ENCODE measurements around the gene TSR3. TPM values are rescaled to one million over a fixed set of nuclear protein-coding genes. Genes with fewer than 3 reads are reported as not detected.

Gene TSR3
- total and polyA plus RNA-seq, 2 experiments from 2014 or later: 119 to 173 TPM

DNA sequence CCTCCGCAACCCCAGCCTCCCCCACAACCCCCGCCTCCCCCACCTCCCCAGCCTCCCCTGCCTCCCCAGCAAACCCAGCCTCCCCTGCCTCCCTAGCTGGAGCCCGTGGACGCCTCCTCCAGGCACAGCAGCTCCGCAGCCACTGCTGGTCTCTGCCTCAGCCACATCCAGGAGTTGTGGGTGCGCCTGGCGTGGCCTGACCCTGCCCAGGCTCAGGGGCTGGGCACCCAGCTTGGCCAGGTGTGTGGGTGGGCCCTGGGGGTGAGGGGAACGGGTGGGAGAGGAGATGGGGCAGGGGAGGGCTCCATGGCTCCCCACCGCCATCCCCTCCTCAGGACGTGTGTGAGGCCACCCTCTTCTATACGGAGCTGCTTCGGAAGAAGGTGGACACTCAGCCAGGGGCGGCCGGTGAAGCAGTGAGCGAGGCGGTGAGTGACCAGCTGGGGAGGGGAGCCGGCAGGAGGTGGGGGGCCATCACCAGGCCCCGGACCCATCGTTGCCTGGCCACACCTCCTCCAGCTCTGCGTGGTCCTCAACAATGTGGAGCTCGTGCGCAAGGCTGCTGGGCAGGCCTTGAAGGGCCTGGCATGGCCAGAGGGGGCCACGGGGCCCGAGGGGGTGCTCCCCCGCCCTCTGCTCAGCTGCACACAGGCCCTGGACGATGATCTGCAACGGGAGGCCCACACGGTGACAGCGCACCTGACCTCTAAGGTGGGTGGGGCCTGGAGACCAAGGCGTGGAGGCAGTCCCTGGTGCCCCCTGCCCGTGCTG, 5.8 kb downstream of the TSR3 start:
- DNase-seq (ENCODE audit: low read depth in 1 of 2, low spot score in 1 of 2): no peak
- TF ChIP-seq, protein P1, sequence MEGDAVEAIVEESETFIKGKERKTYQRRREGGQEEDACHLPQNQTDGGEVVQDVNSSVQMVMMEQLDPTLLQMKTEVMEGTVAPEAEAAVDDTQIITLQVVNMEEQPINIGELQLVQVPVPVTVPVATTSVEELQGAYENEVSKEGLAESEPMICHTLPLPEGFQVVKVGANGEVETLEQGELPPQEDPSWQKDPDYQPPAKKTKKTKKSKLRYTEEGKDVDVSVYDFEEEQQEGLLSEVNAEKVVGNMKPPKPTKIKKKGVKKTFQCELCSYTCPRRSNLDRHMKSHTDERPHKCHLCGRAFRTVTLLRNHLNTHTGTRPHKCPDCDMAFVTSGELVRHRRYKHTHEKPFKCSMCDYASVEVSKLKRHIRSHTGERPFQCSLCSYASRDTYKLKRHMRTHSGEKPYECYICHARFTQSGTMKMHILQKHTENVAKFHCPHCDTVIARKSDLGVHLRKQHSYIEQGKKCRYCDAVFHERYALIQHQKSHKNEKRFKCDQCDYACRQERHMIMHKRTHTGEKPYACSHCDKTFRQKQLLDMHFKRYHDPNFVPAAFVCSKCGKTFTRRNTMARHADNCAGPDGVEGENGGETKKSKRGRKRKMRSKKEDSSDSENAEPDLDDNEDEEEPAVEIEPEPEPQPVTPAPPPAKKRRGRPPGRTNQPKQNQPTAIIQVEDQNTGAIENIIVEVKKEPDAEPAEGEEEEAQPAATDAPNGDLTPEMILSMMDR (IDR thresholded peaks at IDR 0.05; ENCODE audit: low read depth, low read length): no peak
- Histone ChIP-seq H3K36me3 (peaks cover 19% of the 10 kb centered on the region), H3K4me1 (ENCODE audit: low read depth) (no peaks in the 10 kb centered on the region), H3K4me3 (no peak overlapping the region), H3K9me3 (ENCODE audit: low read depth) (no peaks in the 10 kb centered on the region), H3K27ac (no peak overlapping the region), H3K27me3 (no peaks in the 10 kb centered on the region)

DNA sequence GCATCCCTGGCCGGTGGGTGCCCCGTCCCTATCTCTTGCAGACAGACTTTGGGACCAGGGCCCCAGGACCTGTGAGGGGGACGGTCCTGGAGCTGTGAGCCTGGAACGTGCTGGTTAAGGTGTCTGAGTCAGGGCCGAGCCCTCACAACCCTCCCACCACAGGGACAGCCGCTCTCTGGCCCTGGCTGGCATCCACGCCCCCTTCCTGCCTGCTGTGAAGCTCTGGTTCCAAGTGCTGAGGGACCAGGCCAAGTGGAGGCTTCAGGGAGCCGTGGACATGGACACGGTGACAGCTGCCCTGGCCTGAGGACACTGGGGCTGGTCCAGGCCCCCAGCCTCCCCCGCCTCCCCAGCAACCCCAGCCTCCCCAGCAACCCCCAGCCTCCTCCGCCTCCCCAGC, 6.6 kb downstream of the TSR3 start:
- TF ChIP-seq, protein P1 (IDR thresholded peaks at IDR 0.05; ENCODE audit: low read depth, low read length): no peak
- no peak for DNase-seq (ENCODE audit: low read depth in 1 of 2, low spot score in 1 of 2)
- H3K27me3 ChIP-seq: no peaks in the 10 kb centered on the region
- H3K4me1 ChIP-seq (ENCODE audit: low read depth): no peaks in the 10 kb centered on the region
- H3K27ac ChIP-seq: no peak overlapping the region
- no peak overlapping the region for H3K4me3 ChIP-seq
- H3K9me3 ChIP-seq (ENCODE audit: low read depth): no peaks in the 10 kb centered on the region
- peaks cover 17% of the 10 kb centered on the region for H3K36me3 ChIP-seq

DNA sequence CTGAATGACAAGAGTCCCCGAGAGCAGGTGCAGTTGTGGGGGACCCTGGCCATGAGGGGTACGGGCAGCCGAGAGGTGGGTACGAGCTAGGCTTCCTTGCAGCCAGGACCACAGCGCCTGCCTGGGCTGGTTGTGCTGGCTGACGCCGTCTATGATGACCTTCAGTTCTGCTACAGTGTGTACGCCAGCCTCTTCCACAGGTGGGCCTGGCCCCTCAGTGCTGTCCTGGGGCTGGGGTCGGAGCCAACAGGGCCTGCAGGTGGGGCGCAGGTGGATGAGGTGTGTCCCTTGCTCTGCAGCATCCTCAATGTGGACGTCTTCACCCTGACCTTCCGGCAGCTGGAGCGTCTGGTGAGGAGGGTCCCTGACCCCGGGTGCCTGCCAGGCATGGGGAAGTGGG, 7.2 kb downstream of the TSR3 start:
- Histone ChIP-seq H3K27me3 (no peaks in the 10 kb centered on the region), H3K4me3 (no peak overlapping the region), H3K27ac (no peak overlapping the region), H3K9me3 (ENCODE audit: low read depth) (no peaks in the 10 kb centered on the region), H3K36me3 (peaks cover 11% of the 10 kb centered on the region), H3K4me1 (ENCODE audit: low read depth) (no peaks in the 10 kb centered on the region)
- DNase-seq (ENCODE audit: low read depth in 1 of 2, low spot score in 1 of 2): no peak
- TF ChIP-seq, protein P1 (IDR thresholded peaks at IDR 0.05; ENCODE audit: low read depth, low read length): no peak

DNA sequence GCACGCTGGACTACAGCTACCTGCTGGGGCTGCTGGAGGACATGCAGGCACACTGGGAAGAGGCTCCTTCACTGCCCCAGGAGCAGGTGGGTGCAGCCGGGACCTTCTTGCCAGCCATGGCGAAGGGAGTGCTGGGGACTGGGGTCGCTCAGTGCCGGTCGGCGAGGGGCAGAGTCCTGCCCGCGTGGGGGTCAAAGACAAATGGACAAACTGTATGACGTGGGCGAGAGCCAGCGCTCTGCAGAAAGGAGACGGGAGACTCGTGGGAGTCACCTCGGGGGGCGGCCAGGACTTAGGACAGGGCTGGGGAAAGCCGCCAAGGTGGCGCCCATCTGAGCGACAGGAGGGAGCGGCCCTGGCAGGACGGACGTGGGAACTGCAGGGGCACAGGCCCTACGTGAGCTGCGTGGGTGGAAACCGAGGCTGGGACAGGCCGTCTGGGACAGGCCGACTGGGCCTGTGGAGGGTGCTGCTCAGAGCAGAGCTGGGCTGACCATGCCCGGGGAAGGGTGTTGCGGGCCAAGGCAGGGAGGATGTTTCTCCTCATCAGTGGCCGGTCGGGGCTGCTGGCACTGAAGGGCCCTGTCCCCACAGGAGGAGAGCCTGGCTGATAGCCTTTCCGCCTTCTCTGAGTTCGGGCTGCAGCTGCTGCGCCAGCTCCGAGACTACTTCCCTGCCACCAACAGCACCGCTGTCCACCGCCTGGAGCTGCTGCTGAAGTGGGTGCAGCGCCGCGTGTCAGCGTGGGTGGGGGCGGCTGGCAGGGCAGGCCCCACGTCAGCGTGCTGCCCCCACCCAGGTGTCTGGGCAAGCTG, 8.0 kb downstream of the TSR3 start:
- TF ChIP-seq, protein P1 (IDR thresholded peaks at IDR 0.05; ENCODE audit: low read depth, low read length): no peak
- no peak for DNase-seq (ENCODE audit: low read depth in 1 of 2, low spot score in 1 of 2)
- H3K27me3 ChIP-seq: peaks cover 8% of the 10 kb centered on the region
- H3K4me3 ChIP-seq: peak overlapping the region; percentile 29
- no peak overlapping the region for H3K27ac ChIP-seq
- no peaks in the 10 kb centered on the region for H3K4me1 ChIP-seq (ENCODE audit: low read depth)
- H3K36me3 ChIP-seq: peaks cover 2% of the 10 kb centered on the region
- H3K9me3 ChIP-seq (ENCODE audit: low read depth): no peaks in the 10 kb centered on the region

DNA sequence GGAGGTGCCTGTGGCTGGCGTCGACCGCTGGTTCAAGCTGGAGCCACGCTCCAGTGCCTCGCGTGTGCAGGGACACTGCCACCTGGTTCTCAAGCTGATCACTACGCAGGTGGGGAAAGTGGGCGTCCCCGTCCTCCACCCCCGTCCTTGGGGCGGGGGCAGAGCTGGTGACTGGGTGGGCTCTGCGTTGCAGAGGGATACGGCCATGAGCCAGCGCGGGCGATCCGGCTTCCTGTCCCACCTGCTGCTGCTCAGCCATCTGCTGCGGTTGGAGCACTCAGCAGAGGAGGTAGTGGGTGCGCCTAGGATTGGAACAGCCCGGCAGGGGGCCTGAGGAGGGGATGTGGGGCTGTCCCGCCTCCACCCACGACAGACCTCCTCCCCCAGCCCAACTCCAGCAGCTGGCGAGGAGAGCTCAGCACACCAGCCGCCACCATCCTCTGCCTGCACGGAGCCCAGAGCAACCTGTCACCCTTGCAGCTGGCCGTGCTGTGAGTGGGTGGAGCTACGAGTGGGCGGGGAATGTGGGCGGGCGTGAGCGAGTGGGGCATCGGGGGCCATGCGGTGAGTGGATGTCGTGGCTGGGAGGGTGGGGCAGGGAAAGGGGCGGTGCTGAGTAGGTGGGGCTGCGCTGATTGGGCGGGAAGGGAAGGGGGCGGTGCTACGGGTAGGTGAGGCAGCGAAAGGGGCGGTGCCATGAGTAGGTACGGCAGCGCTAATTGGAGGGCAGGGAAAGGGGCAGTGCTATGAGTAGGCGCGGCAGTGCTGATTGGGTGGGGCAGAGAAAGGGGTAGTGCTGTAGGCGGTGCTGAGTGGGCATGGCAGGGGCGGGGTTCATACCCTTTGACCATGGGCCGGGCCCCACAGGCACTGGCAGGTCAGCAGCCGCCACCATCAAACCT, 8.9 kb downstream of the TSR3 start:
- no peaks in the 10 kb centered on the region for H3K4me1 ChIP-seq (ENCODE audit: low read depth)
- TF ChIP-seq, protein P1 (IDR thresholded peaks at IDR 0.05; ENCODE audit: low read depth, low read length): no peak
- H3K27ac ChIP-seq: no peak overlapping the region
- H3K9me3 ChIP-seq (ENCODE audit: low read depth): no peaks in the 10 kb centered on the region
- H3K4me3 ChIP-seq: peak overlapping the region; percentile 29
- H3K27me3 ChIP-seq: peaks cover 11% of the 10 kb centered on the region
- peak; percentile 83 to 99 for DNase-seq (ENCODE audit: low read depth in 1 of 2, low spot score in 1 of 2)
- no peaks in the 10 kb centered on the region for H3K36me3 ChIP-seq
